DMS114 treated with DMSO at 0.1 percent for 48 hours (cell line): Measurements from ENCODE around the gene DNAJC18.

ENCODE experiments used
- DNase-seq: peaks from one replicate; lab custom pipeline; 2025; ENCODE audit not compliant: unreplicated experiment; lab: John Stamatoyannopoulos, UW

Gene DNAJC18

DNA sequence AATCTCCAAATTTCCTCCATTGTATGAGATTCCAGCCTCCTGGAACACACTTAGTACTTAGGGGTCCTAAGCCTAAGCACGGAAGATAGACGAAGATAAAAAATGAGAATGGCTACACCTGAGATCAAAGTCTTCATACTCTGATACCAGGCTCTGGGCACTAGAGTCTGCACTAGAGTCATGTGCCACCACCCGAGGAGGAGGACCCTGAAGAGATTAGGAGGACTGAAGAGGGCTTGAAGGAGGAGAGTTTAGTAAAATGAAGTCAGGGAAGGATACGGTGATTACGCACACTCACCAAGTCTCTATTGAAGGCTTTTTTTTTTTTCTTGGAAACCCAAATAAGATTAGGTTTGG is 34.9 kb downstream of the DNAJC18 start:
- no peak for DNase-seq

DNA sequence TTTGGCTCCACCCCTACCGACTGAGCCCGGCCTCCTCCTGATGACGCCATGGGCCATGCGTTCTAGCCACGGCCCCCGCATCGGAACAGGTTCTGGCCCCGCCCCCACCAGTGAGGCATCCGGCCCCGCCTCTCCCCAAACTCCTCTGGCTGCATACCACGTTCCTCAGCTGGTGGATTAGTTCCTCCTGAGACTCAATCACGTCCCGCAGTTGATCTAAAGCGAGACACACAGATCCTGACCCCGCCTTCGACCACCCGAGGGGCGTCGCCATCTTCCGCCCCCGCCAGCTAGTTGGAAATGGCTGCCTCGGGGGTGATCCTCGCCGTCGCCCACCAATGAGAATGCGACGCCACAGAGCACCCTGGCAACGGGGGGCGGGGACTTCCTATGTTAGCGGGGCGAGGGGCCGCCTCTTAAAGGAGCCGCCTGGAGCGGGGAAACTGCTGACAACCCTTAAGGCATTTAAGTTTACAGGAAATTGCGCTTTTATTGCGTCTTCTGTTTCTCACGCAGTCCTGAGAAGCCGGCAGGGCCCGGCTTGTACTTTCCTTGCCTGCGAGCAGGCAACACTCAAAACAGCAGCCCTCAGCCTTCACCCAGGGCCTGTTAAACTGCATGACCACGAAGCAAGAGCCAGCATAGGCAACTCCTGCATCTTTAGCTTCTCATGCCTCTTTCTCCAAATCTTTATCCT is 35.4 kb downstream of the DNAJC18 start, which contains the start of gene SPATA24:
Gene SPATA24 (minus strand): TSS at position 303 of the 697 bp plus-strand sequence. CDS start 29 bp downstream, at position 274.
- peak; percentile 96 for DNase-seq

DNA sequence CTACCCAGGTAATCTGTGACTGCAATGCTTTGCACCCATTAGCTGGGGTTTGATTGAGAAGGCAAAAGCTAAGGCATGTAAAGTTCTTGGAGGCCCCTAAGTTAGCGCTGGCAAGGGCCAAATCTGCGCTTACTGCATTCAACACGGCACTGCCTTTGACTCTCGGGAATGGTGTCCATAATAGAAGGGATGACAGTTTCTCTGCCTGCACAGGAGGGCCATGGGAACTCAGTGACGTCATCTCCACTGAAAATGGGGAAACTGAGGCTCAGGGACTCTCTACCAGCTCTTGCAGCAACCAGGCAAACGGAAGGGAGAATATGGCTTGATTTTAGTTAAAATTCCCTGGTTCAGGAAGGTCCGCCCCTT is 35.9 kb downstream of the DNAJC18 start:
- DNase-seq: no peak

DNA sequence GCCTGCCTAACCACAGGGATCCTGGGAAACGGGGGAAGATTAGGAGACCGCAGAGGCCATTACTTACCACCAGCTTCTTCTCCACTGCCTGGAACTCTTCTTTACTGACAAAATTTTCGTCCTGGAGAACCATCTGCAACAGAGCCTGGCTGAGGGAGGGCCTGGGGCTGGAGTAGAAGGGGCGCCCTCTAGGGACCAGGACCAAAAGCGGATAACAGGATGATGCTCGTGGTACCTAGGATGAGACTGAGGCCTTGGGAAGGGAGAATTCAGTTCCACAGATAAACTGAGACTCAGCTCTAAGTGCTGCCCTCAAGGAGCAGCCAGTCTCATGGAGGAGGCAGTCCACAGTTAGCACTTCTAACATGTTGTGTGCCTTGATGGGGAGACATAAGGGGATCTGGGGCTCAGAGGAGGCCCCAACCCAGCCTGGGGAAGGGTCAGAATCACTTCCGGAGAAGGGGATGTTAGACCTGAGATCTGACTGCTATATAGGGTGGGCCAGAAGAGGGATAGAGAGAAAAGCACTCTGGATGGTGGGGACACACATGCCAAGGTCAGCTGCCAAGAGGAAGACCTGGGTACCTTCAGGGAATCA is 36.7 kb downstream of the DNAJC18 start:
- no peak for DNase-seq

DNA sequence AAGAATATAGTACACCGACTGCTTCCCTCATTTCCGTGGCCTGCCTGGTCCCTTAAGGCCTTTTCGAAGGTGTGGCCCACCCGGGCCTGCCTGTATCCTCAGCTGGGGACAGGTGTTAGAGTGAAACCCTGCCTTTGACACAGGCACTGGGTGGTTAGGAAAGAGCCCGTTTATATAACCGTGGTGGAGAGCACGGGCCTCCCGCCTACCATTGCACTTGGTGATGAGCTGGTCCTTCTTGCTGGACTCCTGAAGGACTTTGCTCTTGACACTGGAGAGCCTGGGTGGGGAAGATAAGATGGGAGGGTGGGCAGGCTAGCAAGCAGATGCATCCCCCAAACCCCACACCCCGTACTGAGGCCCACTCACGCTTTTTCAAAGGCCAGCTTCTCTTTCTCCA is 37.8 kb downstream of the DNAJC18 start:
- no peak for DNase-seq

DNA sequence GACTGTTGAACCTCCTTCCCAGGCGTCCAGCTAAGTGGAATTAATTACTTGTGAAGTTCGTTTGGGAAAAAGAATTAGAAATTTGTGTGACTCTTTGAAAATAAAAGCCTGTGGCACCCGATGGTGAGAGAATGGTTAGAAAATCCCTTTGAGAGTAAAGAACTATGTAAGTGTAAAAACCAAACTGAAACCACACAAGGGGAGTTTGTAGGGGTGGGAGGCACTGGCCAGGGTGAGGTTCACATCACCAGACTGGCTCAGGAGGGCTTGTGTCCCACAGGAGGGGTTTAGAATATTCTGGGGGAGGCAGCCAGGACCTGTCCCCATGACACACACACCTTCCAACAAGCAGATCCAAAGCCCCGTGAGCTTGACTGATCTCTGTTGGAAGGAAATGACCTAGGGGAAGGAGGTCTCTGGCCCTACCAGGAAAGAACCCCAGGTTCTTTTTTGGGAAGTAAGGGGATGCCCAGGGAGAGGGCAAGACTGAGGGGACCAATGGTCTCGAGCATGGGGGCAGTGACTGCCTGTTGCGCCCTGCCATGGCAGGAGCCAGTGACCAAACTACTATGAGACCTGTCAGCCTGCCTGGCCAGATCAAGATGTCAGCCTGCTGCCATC is 39.7 kb downstream of the DNAJC18 start:
- DNase-seq: no peak

DNA sequence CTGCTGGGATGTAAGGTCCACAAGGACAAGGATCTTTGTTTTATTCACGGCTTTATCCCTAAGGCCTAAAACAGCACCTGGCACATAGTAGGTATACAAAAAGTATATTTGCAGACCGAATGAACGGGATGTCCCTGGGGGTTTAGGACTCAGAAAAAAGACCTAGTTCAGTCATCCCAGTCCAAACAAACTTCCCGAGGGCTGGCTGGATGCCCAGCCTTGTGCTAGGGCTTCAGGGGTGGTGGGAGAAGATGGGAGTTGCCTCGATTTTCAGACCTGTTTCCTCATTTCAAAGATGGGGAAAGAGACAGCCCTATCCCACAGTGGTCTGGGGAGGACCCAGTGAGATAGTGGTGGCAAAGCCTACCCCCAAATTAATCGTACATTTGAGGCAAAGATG is 41.4 kb downstream of the DNAJC18 start:
- no peak for DNase-seq

DNA sequence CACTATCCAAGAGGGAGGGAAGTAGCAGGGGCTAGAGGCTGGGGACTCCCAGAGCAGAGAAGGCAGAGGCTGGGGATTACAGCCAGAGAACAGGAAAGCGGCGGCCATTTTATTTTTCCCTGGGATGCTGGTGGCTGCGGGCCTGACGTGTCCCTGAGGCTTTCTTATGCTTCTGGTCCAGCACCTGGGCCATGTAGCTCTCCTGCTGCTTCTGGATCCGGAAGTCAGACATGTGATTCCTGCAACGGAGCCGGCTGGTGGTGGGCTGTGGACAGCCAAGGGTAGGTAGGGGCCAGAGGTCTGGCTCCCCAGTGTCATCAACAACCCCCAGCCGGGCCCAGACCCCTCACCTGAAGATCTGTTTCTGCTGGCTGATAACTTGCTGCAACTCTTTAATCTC is 42.6 kb downstream of the DNAJC18 start:
- DNase-seq: no peak

DNA sequence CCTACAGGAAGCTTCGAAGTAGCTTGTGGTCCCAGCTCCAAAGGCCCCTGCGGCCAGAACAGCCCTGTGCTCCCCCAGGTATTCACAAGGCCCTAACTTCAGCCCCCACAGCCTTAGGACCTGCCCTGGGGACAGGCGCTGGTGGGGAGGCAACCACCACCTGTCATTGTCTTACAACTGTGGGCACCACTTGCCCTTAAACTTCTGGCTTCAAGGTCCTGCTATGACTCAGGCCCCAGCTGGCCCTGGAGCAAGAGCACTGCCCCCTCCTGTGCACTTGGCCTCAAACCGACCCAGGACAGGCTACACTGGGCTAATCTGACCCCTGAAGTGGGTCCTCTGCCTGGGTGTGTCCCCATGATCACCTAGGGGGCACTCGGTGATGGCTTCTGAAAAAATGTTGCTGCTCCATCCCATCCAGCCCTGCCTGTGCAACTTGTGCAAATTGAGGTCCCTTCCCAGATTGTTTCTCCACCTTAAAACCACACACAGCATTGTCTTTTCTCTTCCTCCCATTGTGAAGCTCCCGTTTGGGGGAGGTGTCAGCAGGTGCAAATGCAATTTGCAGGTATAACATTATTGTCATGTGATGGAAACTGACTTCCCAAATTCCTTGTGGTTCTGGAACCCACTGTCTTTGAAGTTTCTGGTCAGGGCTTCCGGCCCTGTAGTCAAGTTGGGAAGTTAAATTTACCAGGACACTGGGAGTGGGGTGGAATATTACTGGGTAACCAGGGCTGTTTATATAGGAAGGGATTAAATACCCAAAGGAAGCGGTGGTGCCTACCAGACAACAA is 43.3 kb downstream of the DNAJC18 start:
- no peak for DNase-seq

DNA sequence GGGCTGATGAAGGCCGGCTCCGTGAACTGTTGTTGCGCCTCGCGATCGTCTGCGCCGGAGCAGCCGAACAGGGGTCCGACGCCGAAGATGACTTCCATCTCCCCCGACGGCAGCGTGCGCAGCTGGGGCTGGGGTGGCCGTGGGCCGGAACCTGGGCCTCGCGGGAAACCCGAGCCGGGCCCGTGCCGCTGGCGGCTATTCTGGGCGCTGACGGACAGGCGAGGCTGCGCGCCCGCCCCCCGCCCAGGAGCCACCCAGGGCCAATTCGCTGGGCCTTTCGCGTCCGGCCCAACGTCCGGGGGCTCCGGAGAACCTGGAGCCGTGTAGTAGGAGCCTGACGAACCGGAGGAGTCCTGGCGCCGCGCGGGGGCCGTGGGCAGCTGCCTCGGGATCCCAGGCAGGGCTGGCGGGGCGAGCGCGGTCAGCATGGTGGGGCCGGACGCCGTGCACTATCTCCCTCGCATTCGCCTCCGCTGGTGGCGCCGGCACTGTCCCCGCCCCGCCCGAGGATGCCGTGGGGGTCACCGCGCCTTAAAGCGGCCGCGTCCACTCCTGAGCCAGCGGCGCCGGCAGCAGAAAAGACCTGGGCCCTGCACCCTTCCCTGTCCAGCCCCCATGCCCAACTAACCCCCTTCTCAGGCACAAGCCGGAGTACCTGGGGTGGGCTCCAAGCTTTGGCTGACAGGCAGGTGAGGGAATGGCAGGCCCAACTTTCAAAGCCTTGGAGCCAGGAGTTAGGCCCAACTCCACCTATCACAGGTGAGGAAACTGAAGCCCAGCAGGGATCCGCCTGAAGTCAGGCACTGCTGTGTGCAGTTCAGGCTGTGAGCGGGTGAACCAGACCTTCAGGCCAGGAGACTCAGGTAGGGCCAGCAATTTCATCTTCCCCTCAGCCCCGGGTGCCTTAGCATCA is 44.4 kb downstream of the DNAJC18 start, which contains the start of gene PROB1:
Gene PROB1 (minus strand): TSS at position 451 of the 913 bp plus-strand sequence. CDS start 23 bp downstream, at position 428.
- DNase-seq: no peak

DNA sequence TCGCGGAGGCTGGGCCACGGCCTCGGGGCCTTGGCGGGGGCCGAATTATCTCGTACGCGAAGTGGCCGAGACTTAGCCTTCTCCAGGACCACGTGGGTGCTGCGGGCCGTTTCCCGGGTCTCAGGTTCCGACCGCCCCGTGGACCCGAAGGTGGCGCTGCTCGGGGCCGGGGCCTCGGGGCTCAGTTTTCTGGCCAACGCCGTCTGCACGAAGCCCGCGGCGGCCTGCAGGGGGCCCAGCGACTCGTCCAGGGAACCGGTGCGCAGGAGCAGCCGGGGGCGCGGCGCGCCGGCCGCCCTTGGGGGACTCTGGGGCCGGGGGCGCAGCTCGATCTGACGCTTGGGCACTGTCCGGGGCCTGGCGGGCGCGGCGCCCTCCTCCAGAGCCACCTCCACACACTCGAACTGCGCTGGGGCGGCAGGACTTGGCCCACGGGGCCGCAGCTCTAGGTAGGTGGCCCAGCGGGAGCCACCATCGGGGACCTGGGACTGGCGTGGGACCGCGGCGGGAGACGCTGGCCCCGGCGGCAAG is 45.1 kb downstream of the DNAJC18 start:
- no peak for DNase-seq

DNA sequence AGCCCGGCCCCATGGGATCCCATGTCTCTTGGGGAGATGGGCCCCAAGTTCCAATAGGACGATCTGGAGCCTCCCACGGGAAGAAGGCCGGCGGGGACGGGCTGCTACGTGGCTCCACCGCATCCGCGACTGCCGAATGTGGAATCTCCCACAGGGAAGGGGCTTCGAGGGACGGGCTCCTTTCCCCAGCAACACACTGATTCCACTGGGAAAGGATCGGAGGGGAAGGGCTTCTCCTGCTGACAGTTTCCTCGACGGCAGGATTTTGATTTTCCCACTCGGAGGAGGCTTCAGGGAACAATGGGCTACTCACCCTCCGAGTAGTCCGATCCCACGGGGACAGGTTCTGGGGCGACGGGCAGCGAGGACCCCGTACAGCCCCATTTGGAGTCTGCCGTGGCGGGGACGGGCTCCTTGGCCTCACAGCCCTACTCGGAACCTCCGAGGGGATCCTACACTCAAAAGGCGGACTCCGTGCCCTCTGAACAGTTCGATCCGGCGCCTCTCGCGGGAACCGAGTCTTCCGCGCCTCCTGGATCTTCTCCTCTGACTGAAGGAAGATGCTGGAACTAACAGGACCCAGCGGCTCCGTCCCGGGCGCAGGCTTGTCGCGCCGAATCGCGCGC is 45.7 kb downstream of the DNAJC18 start:
- no peak for DNase-seq

DNA sequence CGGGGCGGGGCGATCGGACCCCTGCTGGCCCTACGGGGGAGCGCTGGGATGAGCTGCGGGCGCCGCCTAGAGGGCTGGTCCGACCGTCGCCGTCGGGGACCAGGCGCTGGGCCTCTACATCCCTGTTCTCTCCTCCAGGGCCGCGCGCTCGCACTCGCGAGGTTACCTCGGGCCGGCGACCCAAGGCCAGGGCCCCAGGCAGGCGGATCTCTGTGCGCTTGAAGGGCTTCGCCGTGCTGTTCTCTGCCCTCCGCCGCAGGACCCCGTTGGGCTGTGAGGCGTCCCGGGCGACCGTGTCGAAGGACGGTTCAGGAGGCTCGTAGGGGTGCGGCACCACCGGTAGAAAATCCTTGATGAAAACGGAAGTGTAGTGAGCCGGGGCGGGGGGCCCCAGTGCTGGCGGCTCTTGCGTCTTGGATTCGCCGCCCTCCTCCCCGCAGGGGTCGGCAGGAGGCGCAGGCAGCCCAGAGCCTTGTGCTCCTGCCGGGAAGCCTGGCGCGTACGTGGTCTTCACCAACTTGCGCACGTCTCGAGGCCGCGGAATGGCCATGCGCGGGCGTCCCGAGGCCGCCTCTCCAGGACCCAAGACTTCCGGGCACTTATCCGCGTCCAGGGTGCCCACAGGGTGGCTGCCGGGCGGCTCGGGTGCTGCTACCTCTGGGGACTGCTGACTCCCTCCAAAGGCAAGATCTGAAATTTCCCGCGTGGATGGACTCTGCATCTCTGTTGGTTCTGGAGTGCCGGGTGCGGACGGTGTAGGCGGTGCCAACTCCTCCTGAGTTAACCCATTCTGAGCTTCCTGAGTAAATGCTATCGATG is 46.4 kb downstream of the DNAJC18 start:
- peak; percentile 58 for DNase-seq

DNA sequence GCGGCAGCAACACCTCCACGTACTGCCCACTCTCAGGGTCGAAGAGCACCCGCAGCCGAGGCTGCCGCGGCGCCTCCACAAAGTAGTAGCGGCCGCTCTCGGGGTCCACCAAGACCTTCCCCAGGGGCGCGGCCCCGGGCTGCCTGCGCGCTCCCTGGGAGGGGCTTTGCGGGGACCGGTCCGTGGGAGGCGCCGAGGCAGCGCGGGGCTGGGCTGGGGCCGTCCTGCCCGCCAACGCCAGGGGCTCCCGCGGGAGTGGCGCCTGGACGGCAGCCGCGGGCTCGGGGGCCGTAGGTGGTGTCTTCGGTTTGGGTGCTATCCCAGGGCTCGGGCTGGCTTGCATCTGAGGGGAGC is 47.0 kb downstream of the DNAJC18 start:
- DNase-seq: no peak

DNA sequence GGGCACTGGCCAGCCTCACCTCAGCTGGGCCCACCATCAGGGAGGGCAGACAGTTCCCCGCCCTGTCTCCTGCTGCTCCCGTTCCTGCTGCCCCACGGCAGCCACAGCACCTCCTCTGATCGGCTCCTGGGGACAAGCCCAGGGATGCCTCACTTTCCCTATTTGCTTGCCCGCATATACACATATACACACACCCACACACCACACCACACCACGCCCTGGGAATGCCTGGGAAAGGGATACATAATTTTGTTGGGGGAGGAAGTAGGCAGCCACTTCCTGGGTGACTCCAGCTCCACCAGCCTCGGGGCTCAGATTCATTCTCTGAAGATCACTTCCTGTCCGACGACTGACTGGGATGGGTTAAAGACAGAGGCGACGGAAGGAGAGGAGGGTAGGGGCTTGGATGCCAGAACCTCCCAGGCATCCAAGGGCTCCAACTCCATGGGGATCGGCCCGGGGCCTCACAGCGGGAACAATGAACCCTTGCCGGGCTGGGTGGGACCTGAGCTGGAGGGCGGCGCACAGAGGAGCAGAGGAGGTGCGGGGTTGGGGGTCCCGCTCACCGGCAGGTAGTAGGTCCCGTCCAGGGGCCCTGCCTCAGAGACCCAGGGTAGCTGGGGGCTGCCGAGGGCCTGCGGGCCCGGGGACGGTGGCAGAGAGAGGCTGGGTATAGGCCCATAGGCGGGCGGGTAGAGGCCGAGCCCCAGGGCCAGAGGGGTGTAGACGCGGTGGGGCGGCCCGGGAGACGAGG is 47.6 kb downstream of the DNAJC18 start:
- no peak for DNase-seq

DNA sequence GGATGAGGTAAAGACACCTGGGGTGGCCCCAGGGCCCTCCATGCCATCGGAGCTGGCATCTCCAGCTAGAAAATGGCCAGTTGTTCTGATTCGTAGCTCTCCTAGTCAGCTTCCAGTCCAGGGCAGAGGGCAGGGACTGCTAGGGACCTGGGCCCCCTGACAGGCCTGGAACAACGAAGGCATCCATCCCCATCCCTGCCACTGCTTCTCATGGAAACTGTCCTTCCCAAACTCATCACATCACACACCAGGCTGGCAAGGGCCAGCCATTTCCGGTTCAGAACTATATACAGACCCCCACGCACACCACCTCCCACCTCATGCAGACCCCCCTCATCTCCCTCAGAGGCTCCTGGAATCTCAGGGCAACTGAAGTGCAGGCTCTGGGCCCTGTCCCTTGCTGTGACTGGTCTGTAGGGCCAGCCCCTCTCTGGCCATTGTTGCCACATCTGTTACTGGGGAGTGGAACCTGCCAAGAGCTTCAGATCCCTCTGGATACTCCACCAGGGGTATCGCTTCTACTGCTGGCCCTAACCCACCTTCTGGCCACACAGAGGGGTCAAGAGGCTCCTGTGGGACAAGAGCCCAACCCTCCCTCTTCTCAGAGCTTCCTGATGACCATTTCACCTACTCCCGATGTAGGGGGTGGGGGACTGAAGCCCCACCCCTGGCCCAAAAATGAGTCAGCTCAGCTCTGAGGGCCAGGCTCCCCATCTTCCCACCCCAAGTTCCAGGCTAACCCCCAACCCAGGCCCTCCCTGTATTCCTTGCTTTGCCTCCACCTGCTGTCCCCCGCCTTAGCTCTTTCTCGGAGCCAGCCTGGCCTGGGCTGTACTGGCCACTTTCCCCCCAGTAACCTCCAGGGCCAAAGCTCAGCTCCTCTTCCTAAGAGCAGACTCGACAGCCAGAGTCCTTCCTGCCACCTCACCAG is 48.4 kb downstream of the DNAJC18 start:
- no peak for DNase-seq
